ENCODE results near the gene KCNQ1OT1.

KCNQ1OT1 gene

GRCh38 chr11:2566223-2567025 lies 133.4 kb downstream of the KCNQ1OT1 start:
- H3K27ac ChIP-seq (ENCODE audit: low read depth, low read length): no peak overlapping the region
- H3K36me3 ChIP-seq (ENCODE audit: control insufficient read depth in 5 of 5, insufficient read depth in 5 of 5, low read length in 5 of 5): no peaks in the 10 kb centered on the region
- H3K9me3 ChIP-seq (ENCODE audit: control insufficient read depth in 5 of 5, low read length in 5 of 5): peaks cover 0 to 2% (median 0%) of the 10 kb centered on the region in 5 donors
- no peaks in the 10 kb centered on the region for H3K4me1 ChIP-seq (ENCODE audit: control insufficient read depth in 5 of 5, insufficient read depth in 5 of 5, low read length in 5 of 5)
- H3K9ac ChIP-seq (ENCODE audit: low read length in 5 of 5): no peak overlapping the region
- no peaks in the 10 kb centered on the region for H3K27me3 ChIP-seq (ENCODE audit: control insufficient read depth in 5 of 5, insufficient read depth in 4 of 5, low read length in 5 of 5)
- H3K4me3 ChIP-seq (ENCODE audit: low read depth in 1 of 5, low read length in 5 of 5): no peak overlapping the region

- Histone ChIP-seq H3K9me3 (ENCODE audit: control insufficient read depth in 5 of 5, low read length in 5 of 5) (peaks cover 0 to 2% (median 0%) of the 10 kb centered on the region in 5 donors), H3K9ac (ENCODE audit: low read length in 5 of 5) (no peak overlapping the region), H3K27ac (ENCODE audit: low read depth, low read length) (no peak overlapping the region), H3K27me3 (ENCODE audit: control insufficient read depth in 5 of 5, insufficient read depth in 4 of 5, low read length in 5 of 5) (peaks cover 0 to 2% (median 0%) of the 10 kb centered on the region in 5 donors), H3K4me3 (ENCODE audit: low read depth in 1 of 5, low read length in 5 of 5) (no peak overlapping the region), H3K36me3 (ENCODE audit: control insufficient read depth in 5 of 5, insufficient read depth in 5 of 5, low read length in 5 of 5) (no peaks in the 10 kb centered on the region), H3K4me1 (ENCODE audit: control insufficient read depth in 5 of 5, insufficient read depth in 5 of 5, low read length in 5 of 5) (peaks cover 0 to 3% (median 0%) of the 10 kb centered on the region in 5 donors)
Observed at GRCh38 chr11:2565447-2566222, 134.2 kb downstream of the KCNQ1OT1 start.

DNA sequence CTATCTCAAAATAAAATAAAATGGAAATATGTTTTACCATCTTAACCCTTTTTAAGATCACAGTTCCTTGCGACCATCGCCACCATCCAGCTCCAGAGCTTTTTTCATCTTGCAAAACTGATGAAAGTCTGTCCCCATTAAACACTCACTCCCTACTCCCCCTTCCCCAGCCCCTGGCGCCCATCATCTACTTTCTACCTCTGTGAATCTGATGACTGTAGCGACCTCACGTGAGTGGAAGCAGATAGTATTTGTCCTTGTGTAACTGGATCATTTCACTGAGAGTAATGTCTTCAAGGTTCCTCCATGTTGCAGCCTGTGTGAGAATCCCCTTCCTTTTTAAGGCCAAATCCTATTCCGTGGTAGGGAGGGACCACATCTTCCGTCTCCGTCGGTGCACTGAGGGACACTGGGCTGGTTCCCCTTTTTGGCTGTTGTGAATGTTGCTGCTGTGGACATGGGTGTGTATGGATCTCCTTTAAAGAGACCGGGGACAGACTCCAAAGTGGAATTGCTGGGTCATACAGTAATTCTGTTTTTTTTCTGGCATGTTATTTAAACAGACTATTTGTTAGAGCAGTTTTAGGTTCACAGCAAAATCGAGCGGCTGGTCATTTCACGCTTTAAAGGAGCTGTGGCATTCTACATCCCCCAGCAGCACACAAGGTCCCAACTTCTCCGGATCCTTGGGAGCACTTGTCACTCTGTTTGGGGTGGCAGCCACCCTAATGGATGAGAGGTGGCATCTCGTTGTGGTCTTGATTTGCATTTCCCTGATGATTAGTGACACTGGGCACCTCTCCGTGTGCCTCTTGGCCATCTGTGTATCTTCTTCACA lies 135.0 kb downstream of the KCNQ1OT1 start:
- Histone ChIP-seq H3K9me3 (ENCODE audit: control insufficient read depth in 5 of 5, low read length in 5 of 5) (no peaks in the 10 kb centered on the region), H3K27ac (ENCODE audit: low read depth, low read length) (no peak overlapping the region), H3K9ac (ENCODE audit: low read length in 5 of 5) (no peak overlapping the region), H3K4me3 (ENCODE audit: low read depth in 1 of 5, low read length in 5 of 5) (no peak overlapping the region), H3K4me1 (ENCODE audit: control insufficient read depth in 5 of 5, insufficient read depth in 5 of 5, low read length in 5 of 5) (peaks cover 0 to 3% (median 1%) of the 10 kb centered on the region in 5 donors), H3K27me3 (ENCODE audit: control insufficient read depth in 5 of 5, insufficient read depth in 4 of 5, low read length in 5 of 5) (peaks cover 0 to 2% (median 0%) of the 10 kb centered on the region in 5 donors), H3K36me3 (ENCODE audit: control insufficient read depth in 5 of 5, insufficient read depth in 5 of 5, low read length in 5 of 5) (no peaks in the 10 kb centered on the region)

- Histone ChIP-seq H3K4me1 (ENCODE audit: control insufficient read depth in 5 of 5, insufficient read depth in 5 of 5, low read length in 5 of 5) (peaks cover 0 to 9% (median 3%) of the 10 kb centered on the region in 5 donors), H3K36me3 (ENCODE audit: control insufficient read depth in 5 of 5, insufficient read depth in 5 of 5, low read length in 5 of 5) (no peaks in the 10 kb centered on the region), H3K4me3 (ENCODE audit: low read depth in 1 of 5, low read length in 5 of 5) (no peak overlapping the region), H3K9me3 (ENCODE audit: control insufficient read depth in 5 of 5, low read length in 5 of 5) (no peaks in the 10 kb centered on the region), H3K27ac (ENCODE audit: low read depth, low read length) (no peak overlapping the region), H3K27me3 (ENCODE audit: control insufficient read depth in 5 of 5, insufficient read depth in 4 of 5, low read length in 5 of 5) (peaks cover 0 to 2% (median 0%) of the 10 kb centered on the region in 5 donors), H3K9ac (ENCODE audit: low read length in 5 of 5) (no peak overlapping the region)
Observed at GRCh38 chr11:2564008-2564530, 135.7 kb downstream of the KCNQ1OT1 start.

GRCh38 chr11:2563213-2564007 lies 136.4 kb downstream of the KCNQ1OT1 start:
- Histone ChIP-seq H3K9me3 (ENCODE audit: control insufficient read depth in 5 of 5, low read length in 5 of 5) (no peaks in the 10 kb centered on the region), H3K4me3 (ENCODE audit: low read depth in 1 of 5, low read length in 5 of 5) (no peak overlapping the region), H3K27ac (ENCODE audit: low read depth, low read length) (no peak overlapping the region), H3K27me3 (ENCODE audit: control insufficient read depth in 5 of 5, insufficient read depth in 4 of 5, low read length in 5 of 5) (peaks cover 0 to 2% (median 0%) of the 10 kb centered on the region in 5 donors), H3K4me1 (ENCODE audit: control insufficient read depth in 5 of 5, insufficient read depth in 5 of 5, low read length in 5 of 5) (peaks cover 0 to 10% (median 3%) of the 10 kb centered on the region in 5 donors), H3K9ac (ENCODE audit: low read length in 5 of 5) (no peak overlapping the region), H3K36me3 (ENCODE audit: control insufficient read depth in 5 of 5, insufficient read depth in 5 of 5, low read length in 5 of 5) (no peaks in the 10 kb centered on the region)

- H3K4me3 ChIP-seq (ENCODE audit: low read depth in 1 of 5, low read length in 5 of 5): no peak overlapping the region
- no peaks in the 10 kb centered on the region for H3K9me3 ChIP-seq (ENCODE audit: control insufficient read depth in 5 of 5, low read length in 5 of 5)
- no peak overlapping the region for H3K9ac ChIP-seq (ENCODE audit: low read length in 5 of 5)
- H3K36me3 ChIP-seq (ENCODE audit: control insufficient read depth in 5 of 5, insufficient read depth in 5 of 5, low read length in 5 of 5): no peaks in the 10 kb centered on the region
- H3K4me1 ChIP-seq (ENCODE audit: control insufficient read depth in 5 of 5, insufficient read depth in 5 of 5, low read length in 5 of 5): peaks cover 0 to 10% (median 3%) of the 10 kb centered on the region in 5 donors
- H3K27me3 ChIP-seq (ENCODE audit: control insufficient read depth in 5 of 5, insufficient read depth in 4 of 5, low read length in 5 of 5): peaks cover 0 to 2% (median 0%) of the 10 kb centered on the region in 5 donors
- H3K27ac ChIP-seq (ENCODE audit: low read depth, low read length): no peak overlapping the region
Observed at GRCh38 chr11:2562890-2563212, 136.9 kb downstream of the KCNQ1OT1 start.

GRCh38 chr11:2561696-2562581 lies 137.9 kb downstream of the KCNQ1OT1 start:
- peaks cover 0 to 3% (median 0%) of the 10 kb centered on the region in 5 donors for H3K9me3 ChIP-seq (ENCODE audit: control insufficient read depth in 5 of 5, low read length in 5 of 5)
- no peak overlapping the region for H3K4me3 ChIP-seq (ENCODE audit: low read depth in 1 of 5, low read length in 5 of 5)
- H3K4me1 ChIP-seq (ENCODE audit: control insufficient read depth in 5 of 5, insufficient read depth in 5 of 5, low read length in 5 of 5): peaks cover 0 to 10% (median 3%) of the 10 kb centered on the region in 5 donors
- no peak overlapping the region for H3K27ac ChIP-seq (ENCODE audit: low read depth, low read length)
- no peak overlapping the region for H3K9ac ChIP-seq (ENCODE audit: low read length in 5 of 5)
- H3K27me3 ChIP-seq (ENCODE audit: control insufficient read depth in 5 of 5, insufficient read depth in 4 of 5, low read length in 5 of 5): peaks cover 0 to 2% (median 0%) of the 10 kb centered on the region in 5 donors
- no peaks in the 10 kb centered on the region for H3K36me3 ChIP-seq (ENCODE audit: control insufficient read depth in 5 of 5, insufficient read depth in 5 of 5, low read length in 5 of 5)

- Histone ChIP-seq H3K36me3 (ENCODE audit: control insufficient read depth in 5 of 5, insufficient read depth in 5 of 5, low read length in 5 of 5) (no peaks in the 10 kb centered on the region), H3K27ac (ENCODE audit: low read depth, low read length) (no peak overlapping the region), H3K9ac (ENCODE audit: low read length in 5 of 5) (no peak overlapping the region), H3K9me3 (ENCODE audit: control insufficient read depth in 5 of 5, low read length in 5 of 5) (peaks cover 0 to 3% (median 0%) of the 10 kb centered on the region in 5 donors), H3K4me1 (ENCODE audit: control insufficient read depth in 5 of 5, insufficient read depth in 5 of 5, low read length in 5 of 5) (peaks cover 0 to 10% (median 3%) of the 10 kb centered on the region in 5 donors), H3K4me3 (ENCODE audit: low read depth in 1 of 5, low read length in 5 of 5) (no peak overlapping the region), H3K27me3 (ENCODE audit: control insufficient read depth in 5 of 5, insufficient read depth in 4 of 5, low read length in 5 of 5) (peaks cover 0 to 2% (median 0%) of the 10 kb centered on the region in 5 donors)
Observed at GRCh38 chr11:2559527-2560311, 140.1 kb downstream of the KCNQ1OT1 start.

Data from subcutaneous abdominal adipose tissue (tissue), 5 donors.